AG09309 (cell line): Measurements from ENCODE around the gene TRMT61B.

ENCODE experiments used
- DNase-seq: peaks from one replicate; pipeline ENCODE4 v3.0.0-alpha.2; 2010; ENCODE audit warnings: low read depth
- H3K4me3 ChIP-seq: 2 replicates; pipeline ENCODE4 v1.5.1; 2011; ENCODE audit warnings: mild to moderate bottlenecking, low read depth, low read length, moderate library complexity; ENCODE audit not compliant: control insufficient read depth
- CTCF ChIP-seq: IDR thresholded peaks from 2 replicates; pipeline ENCODE4 v1.5.1; 2011; ENCODE audit warnings: mild to moderate bottlenecking, low read depth, low read length, inconsistent platforms; ENCODE audit not compliant: insufficient read depth, control insufficient read depth; ENCODE audit errors: missing control alignments

The TRMT61B gene

DNA sequence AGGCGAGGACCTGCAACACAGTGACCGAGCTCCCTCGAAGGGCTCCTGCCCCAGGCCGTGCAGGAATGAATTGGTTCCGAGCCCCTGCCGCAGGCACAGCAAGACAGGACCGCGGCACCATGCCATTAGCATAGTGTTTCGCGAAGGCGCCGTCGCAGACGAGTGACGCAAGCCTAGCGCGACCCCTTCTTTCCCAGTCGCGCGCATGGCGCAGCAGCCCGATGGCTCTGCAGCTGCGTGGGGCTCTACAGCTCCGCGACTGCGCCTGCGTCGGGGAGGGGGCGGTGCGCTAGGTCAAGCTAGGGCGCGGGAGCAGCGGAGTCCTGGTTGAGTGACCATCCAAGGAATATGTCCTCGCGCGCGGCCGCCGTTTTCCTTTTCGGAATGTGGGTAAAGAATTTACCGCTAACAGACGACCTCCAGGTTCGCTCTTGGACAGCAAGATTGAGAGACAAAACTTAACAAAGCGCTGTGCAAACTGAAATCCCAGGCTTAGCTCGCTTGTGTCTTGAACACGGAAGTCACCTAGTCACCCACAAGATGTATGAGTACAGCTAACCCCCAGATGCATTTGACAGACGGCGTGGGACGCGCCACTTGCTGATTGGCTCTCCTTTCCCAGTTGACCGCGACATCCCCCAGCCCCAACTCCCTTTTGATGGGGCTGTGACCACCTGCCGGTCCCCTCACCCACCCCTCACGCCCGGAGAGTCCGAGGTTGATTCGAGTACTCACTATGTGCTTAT is at the start of gene TRMT61B:
Gene TRMT61B, minus strand, starts transcription at position 164 of the 746 bp plus-strand sequence. Its CDS starts 32 bp downstream, at position 132.
- DNase-seq = peak; percentile 71
- no peak for TF ChIP-seq CTCF
- peak within 1 kb of the TSS; percentile 94 for H3K4me3 ChIP-seq

DNA sequence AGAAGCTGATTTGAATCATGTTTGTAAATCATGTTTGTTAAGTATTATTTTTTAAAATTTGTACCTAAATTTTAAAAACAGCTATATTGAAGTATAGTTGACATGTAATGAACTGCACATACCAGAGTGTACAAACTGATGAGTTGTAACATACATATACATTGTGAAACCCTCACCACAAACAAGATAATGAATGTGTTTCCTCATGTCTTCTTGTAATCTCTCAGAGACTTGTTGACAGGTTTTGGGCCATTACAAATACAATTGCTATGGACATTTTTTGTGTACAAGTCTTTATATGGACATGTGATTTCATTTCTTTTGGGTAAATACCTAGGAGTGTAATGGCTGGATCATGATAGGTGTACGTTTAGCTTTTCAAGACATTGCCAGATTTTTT is 45.8 kb upstream of the TRMT61B start:
- no peak for DNase-seq
- TF ChIP-seq CTCF = no peak
- no peak overlapping the region for H3K4me3 ChIP-seq

DNA sequence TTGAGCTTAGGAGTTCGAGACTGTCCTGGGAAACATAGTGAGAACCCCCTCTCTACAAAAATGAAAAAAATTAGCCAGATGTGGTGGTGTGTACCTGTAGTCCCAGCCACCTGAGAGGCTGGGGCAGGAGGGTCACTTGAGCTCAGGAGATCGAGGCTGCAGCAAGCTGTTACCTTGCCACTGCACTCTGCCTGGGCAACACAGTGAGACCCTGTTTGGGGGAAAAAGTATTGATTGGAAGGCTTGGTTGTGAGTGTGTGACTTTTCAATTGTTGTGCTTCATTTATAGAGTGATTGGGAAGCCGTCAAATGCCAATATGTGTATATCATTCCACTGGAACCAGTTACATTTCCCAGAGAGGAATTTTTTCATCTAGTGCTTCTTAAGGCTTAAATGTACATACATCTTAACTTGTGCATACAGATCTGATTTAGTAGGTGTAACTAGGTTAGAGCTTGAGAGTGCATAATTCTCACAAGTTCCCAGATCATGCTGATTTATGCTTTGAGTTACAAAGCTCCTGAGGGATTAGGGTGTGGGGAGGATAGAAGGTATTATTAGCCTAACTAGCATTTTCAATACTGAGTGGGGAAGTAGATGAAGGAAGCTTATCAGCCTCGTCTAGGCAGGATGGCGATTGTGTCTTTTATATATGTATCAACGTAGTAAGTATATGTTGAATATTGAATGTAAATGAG is 39.7 kb upstream of the TRMT61B start:
- no peak for DNase-seq
- no peak overlapping the region for H3K4me3 ChIP-seq
- TF ChIP-seq CTCF = no peak

DNA sequence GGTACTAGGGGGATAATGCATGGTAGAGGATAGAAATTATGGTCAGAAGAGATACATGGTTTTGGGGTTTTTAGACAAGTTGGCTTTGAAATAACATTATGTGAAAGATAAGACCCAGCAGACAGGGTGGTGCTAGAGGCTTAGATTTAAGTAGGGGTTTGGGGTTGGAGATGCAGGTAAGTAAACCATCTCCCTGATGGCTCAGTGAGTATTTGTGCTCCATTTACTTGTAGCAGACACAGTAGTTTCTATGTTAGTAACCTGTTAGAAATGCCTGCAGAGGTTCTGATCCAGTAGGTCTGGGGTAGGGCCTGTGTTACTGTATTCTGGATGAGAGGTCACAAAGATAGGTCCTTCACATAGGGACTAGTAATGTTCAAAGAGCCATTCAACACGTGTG is 38.1 kb upstream of the TRMT61B start:
- no peak for DNase-seq
- H3K4me3 ChIP-seq = no peak overlapping the region
- TF ChIP-seq CTCF = no peak

GRCh38 chr2:28906821-28907220 is 36.7 kb upstream of the TRMT61B start:
- no peak for TF ChIP-seq CTCF
- DNase-seq = no peak

DNA sequence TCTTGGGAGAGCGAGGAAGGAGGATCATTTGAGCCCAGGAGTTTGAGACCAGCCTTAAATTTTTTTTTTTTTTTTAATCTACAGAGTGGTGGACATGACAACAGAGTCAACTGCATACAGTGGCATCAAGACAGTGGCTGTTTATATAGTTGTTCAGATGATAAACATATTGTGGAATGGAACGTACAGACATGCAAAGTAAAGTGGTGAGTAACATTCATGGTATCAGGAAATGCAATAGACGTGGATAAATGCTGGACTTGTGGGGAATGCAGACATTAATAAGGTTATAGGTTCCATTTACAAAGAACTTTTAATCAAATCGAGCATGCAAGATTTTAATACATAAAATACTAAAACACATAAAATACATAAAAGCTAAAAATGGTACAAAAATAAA is 36.3 kb upstream of the TRMT61B start:
- H3K4me3 ChIP-seq = no peak overlapping the region
- DNase-seq = no peak
- TF ChIP-seq CTCF = no peak

More at GRCh38 chr2:28906821-28907220, 36.7 kb upstream of the TRMT61B start:
- no peak overlapping the region for H3K4me3 ChIP-seq
